HG03432 (cell line): ENCODE data around the gene NFATC1.

Source experiments
- ATAC-seq: cut with Tn5 transposase; IDR thresholded peaks from one replicate; pipeline ENCODE4 v1.9.1; 2021; ENCODE audit warnings: mild to moderate bottlenecking, moderate library complexity; ENCODE audit not compliant: unreplicated experiment

NFATC1 gene

GRCh38 chr18:79560042-79560860 lies 164.5 kb downstream of the NFATC1 start:
- no peak for ATAC-seq

GRCh38 chr18:79560861-79561210 lies 165.1 kb downstream of the NFATC1 start:
- ATAC-seq = no peak

GRCh38 chr18:79563949-79564348 lies 168.2 kb downstream of the NFATC1 start:
- no peak for ATAC-seq

GRCh38 chr18:79564441-79564840 lies 168.7 kb downstream of the NFATC1 start:
- no peak for ATAC-seq

GRCh38 chr18:79566771-79567431 lies 171.2 kb downstream of the NFATC1 start:
- no peak for ATAC-seq

GRCh38 chr18:79567481-79568147 lies 171.9 kb downstream of the NFATC1 start:
- ATAC-seq = peak; percentile 51

GRCh38 chr18:79568543-79569205 lies 172.9 kb downstream of the NFATC1 start:
- no peak for ATAC-seq

GRCh38 chr18:79569720-79570119 lies 174.0 kb downstream of the NFATC1 start:
- ATAC-seq = no peak

GRCh38 chr18:79570266-79571201 lies 174.8 kb downstream of the NFATC1 start:
- ATAC-seq = peak; percentile 45

GRCh38 chr18:79571211-79572092 lies 175.7 kb downstream of the NFATC1 start:
- no peak for ATAC-seq

- ATAC-seq = no peak
Measured at GRCh38 chr18:79572093-79572780, 176.5 kb downstream of the NFATC1 start.

GRCh38 chr18:79572848-79573451 lies 177.2 kb downstream of the NFATC1 start:
- no peak for ATAC-seq

- ATAC-seq = no peak
Measured at GRCh38 chr18:79573921-79574491, 178.3 kb downstream of the NFATC1 start.

GRCh38 chr18:79574938-79575525 lies 179.3 kb downstream of the NFATC1 start:
- ATAC-seq = no peak

GRCh38 chr18:79575891-79576685 lies 180.4 kb downstream of the NFATC1 start:
- no peak for ATAC-seq

- no peak for ATAC-seq
Measured at GRCh38 chr18:79576686-79577351, 181.1 kb downstream of the NFATC1 start.
